T-helper 2 cell treated with Interferon-gamma antibody and Interleukin-4, amounts not matched to agents 5 μg/mL and 100 μg/mL, for 36 hours (primary cell): ENCODE data around the gene COL5A2.

ENCODE experiments used
- DNase-seq: peaks from one replicate; pipeline ENCODE4 v3.0.0; 2021; ENCODE audit warnings: low spot score
- H3K27ac Mint-ChIP-seq: one replicate; pipeline ENCODE4 v1.8.0; 2021; ENCODE audit warnings: mild to moderate bottlenecking, mixed read lengths
- H3K27me3 Mint-ChIP-seq: one replicate; pipeline ENCODE4 v1.8.0; 2021; ENCODE audit warnings: low read depth, mixed read lengths
- H3K36me3 Mint-ChIP-seq: one replicate; pipeline ENCODE4 v1.8.0; 2021; ENCODE audit warnings: low read depth, mixed read lengths
- H3K4me1 Mint-ChIP-seq: one replicate; pipeline ENCODE4 v1.8.0; 2021; ENCODE audit warnings: low read depth, mixed read lengths
- H3K4me3 Mint-ChIP-seq: one replicate; pipeline ENCODE4 v1.8.0; 2022; ENCODE audit warnings: mild to moderate bottlenecking, moderate library complexity, mixed read lengths
- H3K9me3 Mint-ChIP-seq: one replicate; pipeline ENCODE4 v1.8.0; 2021; ENCODE audit warnings: mixed read lengths

Gene COL5A2

DNA sequence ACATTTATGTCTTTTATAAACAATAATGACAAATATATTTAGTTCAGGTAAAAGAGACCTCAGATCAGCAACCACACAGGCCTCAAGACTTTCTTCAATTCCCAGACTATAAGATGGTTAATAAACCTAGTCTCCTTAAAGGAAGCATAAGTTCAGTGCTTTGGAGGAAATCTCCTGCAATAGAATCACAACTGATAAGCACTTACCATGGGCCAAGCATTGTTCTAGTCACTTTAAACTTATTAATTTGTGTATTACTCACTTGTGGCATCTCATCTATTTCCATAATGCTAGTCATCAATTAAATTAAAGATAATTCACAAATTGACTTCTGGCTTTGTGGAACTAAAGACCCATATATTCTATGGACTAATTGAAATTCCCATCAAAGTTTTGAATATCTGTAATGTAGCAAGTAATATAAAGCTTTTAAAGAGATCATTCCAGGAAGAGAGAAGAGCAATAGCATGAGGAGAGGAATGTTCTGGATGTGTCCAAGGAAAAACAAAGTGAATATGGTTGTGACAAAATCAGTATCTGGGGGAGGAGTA is 163.2 kb downstream of the COL5A2 start:
- Mint-ChIP-seq H3K9me3 (no peaks in the 10 kb centered on the region), H3K27me3 (no peaks in the 10 kb centered on the region), H3K4me1 (no peaks in the 10 kb centered on the region), H3K27ac (no peak overlapping the region), H3K4me3 (no peak overlapping the region), H3K36me3 (no peaks in the 10 kb centered on the region)
- DNase-seq: no peak

DNA sequence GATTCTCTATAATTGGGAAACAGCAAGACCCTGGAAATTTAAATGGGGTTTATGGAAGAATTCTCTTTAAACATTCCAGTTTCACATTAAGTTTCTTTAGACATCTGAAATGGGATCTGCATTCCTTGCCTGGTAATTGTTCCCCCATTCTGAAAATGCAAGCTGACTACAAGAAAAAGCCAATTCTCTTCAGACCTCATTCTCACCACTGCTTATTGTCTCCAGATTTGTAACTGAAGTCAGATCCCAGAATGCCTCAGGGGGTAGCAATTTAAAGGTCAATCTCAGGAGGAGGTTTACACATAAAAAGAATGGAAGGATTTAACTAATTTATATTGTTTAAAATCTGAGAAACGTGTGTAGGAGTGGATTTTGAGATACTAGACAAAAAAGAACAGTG is 164.2 kb downstream of the COL5A2 start:
- H3K36me3 Mint-ChIP-seq: no peaks in the 10 kb centered on the region
- no peak for DNase-seq
- H3K9me3 Mint-ChIP-seq: no peaks in the 10 kb centered on the region
- no peak overlapping the region for H3K27ac Mint-ChIP-seq
- no peaks in the 10 kb centered on the region for H3K27me3 Mint-ChIP-seq
- H3K4me3 Mint-ChIP-seq: no peak overlapping the region
- H3K4me1 Mint-ChIP-seq: no peaks in the 10 kb centered on the region

DNA sequence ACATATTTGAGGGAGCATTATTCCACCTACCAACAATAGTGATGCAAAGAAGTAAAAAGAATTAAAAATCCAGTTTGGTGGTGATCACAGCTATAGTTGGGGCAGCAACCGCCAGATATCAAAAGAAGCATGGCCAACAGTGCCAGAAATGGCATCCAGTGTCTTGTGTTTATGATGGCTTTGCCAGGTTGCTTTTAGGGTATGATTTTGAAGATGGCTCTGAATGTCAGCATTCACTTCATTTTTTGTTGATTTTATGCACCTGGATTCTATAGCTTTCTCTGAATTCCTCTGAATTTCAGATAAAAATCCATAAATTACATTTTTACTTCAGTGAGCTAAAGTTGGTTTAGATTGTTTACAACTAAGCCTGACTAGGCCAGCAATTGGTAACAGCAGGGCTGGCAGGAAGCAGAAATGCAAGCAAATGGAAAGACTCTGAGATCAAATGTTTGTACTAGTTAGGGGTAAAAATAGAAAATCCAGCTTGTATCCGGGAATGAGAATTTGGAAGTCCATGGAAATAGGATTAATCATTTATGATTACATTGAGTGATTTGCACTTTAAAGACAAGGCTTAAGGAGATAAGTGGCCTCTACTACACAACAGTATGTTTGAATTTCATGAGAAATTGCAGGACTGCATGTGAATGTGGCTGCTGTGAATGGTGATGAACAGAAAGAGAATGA is 165.0 kb downstream of the COL5A2 start:
- Mint-ChIP-seq H3K9me3 (no peaks in the 10 kb centered on the region), H3K36me3 (no peaks in the 10 kb centered on the region), H3K4me3 (no peak overlapping the region), H3K4me1 (no peaks in the 10 kb centered on the region), H3K27ac (no peak overlapping the region), H3K27me3 (no peaks in the 10 kb centered on the region)
- DNase-seq: no peak

DNA sequence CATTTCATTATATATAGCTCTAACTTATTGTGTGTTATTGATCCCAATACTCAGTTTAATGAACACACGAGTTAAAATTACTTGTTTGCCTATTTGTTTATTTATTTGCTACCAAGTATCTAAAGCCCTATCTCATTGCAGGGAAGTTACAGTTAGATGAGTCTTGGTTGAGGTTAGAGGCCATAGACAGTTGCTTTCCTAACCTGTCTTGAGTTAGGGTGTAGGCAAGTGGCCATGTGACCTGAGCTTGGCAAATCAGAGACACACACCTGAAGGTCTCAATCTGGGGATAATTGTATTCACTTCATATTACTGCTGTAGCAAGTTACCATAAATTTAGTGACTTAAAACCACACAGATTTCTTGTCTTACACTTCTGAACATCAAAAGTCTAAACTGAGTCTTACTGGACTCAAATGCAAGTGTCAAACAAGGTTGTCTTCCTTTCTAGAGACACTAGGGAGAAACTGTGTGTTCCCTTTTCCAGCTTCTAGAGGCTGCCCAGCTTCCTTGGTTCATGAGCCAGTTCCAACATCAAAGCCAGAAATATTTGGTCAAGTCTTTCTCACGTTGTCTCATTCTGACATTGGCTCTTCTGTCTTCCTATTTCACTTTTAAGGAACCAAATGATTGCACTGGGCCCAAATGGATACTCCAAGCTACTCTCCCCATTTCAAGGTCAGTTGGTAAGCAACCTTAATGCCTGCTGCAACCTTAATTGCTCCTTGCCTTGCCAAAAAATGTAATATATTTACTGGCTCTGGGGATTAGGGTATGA is 165.7 kb downstream of the COL5A2 start:
- H3K4me3 Mint-ChIP-seq: no peak overlapping the region
- no peak overlapping the region for H3K27ac Mint-ChIP-seq
- H3K4me1 Mint-ChIP-seq: no peaks in the 10 kb centered on the region
- no peaks in the 10 kb centered on the region for H3K9me3 Mint-ChIP-seq
- H3K27me3 Mint-ChIP-seq: no peaks in the 10 kb centered on the region
- H3K36me3 Mint-ChIP-seq: no peaks in the 10 kb centered on the region
- no peak for DNase-seq

DNA sequence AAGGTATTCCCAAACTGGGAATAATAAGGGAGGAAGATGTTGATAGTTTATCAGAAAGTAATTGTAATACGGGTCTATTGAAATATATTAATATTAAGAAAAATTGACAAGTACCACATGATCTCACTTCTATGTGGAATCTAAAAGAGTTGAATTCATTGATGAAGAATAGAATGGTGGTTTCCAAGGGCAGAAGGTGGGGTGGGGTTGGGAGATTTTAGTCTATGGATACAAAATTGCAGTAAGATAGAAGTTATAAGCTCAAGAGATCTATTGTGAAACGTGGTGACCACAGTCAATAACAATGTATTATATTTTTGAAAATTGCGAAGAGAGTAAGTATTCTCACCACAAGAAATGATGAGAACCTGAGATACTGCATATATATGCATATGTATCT is 166.5 kb downstream of the COL5A2 start:
- Mint-ChIP-seq H3K27me3 (no peaks in the 10 kb centered on the region), H3K27ac (no peak overlapping the region), H3K9me3 (no peaks in the 10 kb centered on the region), H3K4me3 (no peak overlapping the region), H3K36me3 (no peaks in the 10 kb centered on the region), H3K4me1 (no peaks in the 10 kb centered on the region)
- DNase-seq: no peak

DNA sequence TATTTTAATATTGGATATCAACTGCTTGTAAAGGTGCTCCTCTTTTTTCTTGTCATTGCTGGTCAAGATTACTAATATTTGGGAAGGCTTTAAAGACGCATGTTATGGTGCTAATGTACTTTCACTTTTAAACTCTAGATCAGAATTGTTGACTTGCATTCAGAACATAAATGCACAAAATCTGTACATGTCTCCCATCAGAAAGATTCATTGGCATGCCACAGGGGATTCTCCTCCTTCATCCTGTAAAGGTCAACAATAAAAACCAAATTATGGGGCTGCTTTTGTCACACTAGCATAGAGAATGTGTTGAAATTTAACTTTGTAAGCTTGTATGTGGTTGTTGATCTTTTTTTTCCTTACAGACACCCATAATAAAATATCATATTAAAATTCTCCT is 167.2 kb downstream of the COL5A2 start:
- Mint-ChIP-seq H3K27ac (no peak overlapping the region), H3K4me1 (no peaks in the 10 kb centered on the region), H3K9me3 (no peaks in the 10 kb centered on the region), H3K4me3 (no peak overlapping the region), H3K27me3 (no peaks in the 10 kb centered on the region), H3K36me3 (no peaks in the 10 kb centered on the region)
- no peak for DNase-seq

DNA sequence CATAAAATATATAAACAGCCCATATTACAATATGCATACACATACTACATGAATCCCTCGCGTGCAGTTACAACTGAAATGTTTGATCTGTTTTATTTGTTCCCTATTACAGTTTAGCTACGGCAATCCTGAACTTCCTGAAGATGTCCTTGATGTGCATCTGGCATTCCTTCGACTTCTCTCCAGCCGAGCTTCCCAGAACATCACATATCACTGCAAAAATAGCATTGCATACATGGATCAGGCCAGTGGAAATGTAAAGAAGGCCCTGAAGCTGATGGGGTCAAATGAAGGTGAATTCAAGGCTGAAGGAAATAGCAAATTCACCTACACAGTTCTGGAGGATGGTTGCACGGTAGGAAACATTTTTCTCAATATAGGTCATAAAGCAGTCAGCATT is 169.0 kb downstream of the COL5A2 start:
- Mint-ChIP-seq H3K27me3 (no peaks in the 10 kb centered on the region), H3K9me3 (no peaks in the 10 kb centered on the region), H3K4me1 (no peaks in the 10 kb centered on the region), H3K27ac (no peak overlapping the region), H3K4me3 (no peak overlapping the region), H3K36me3 (no peaks in the 10 kb centered on the region)
- DNase-seq: no peak

DNA sequence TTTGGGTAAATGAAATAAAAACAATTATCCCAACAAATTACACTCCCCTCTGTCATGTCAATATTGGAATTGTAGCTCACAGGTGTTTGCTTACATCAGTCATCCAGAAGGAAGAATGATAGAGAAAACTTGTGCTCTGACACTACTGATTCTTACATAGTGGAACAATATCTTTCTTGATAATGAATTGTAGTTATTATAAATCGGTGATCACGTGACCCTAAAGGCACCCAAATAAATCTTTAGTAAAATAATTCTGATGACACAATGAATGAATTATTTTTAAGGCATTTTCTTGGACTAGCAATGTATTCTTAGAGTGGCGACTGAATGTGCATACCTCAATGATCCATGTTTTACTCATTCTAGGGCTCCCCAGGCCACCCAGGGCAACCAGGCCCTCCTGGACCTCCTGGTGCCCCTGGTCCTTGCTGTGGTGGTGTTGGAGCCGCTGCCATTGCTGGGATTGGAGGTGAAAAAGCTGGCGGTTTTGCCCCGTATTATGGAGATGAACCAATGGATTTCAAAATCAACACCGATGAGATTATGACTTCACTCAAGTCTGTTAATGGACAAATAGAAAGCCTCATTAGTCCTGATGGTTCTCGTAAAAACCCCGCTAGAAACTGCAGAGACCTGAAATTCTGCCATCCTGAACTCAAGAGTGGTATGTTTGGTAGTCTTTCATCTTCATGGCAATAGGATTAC is 170.9 kb downstream of the COL5A2 start:
- H3K36me3 Mint-ChIP-seq: no peaks in the 10 kb centered on the region
- no peaks in the 10 kb centered on the region for H3K9me3 Mint-ChIP-seq
- no peak for DNase-seq
- no peak overlapping the region for H3K27ac Mint-ChIP-seq
- H3K4me1 Mint-ChIP-seq: no peaks in the 10 kb centered on the region
- no peak overlapping the region for H3K4me3 Mint-ChIP-seq
- no peaks in the 10 kb centered on the region for H3K27me3 Mint-ChIP-seq

DNA sequence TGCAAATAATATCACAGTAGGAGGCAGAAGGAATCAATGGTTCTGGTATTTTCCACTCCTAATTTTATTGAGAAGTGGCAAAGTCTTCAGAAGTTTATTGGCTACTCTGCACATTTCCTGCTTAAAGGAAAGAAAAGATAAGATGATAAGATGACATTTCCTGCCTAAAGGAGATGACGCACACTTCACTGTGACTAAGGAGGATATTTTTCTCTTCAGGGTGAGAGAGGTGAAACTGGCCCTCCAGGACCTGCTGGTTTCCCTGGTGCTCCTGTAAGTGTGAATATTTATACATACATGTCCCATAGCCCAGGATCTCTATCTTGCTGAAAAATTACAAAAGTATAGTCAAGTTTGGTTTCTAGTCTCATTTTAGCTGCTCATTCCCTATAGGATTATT is 177.5 kb downstream of the COL5A2 start:
- no peaks in the 10 kb centered on the region for H3K27me3 Mint-ChIP-seq
- DNase-seq: no peak
- no peaks in the 10 kb centered on the region for H3K9me3 Mint-ChIP-seq
- no peaks in the 10 kb centered on the region for H3K36me3 Mint-ChIP-seq
- no peak overlapping the region for H3K4me3 Mint-ChIP-seq
- H3K4me1 Mint-ChIP-seq: peaks cover 7% of the 10 kb centered on the region
- H3K27ac Mint-ChIP-seq: no peak overlapping the region

DNA sequence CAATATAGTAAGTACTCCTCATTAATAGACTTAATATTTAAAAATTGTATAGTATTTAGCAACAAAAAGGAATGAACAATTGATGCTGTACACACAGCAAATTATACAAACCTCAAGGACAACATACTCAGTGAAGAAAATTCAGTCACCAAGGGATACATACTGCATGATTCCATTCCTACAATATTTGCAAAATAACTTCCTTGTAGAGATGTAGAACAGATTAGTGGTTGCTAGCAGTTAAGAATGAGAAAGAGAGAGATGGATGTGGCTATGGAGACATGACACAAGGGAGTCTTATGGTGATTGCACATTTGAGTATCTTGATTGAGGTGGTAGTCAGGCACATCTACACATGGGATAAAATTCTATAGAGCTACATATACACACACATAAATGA is 179.3 kb downstream of the COL5A2 start:
- Mint-ChIP-seq H3K36me3 (no peaks in the 10 kb centered on the region), H3K9me3 (no peaks in the 10 kb centered on the region), H3K27me3 (no peaks in the 10 kb centered on the region), H3K4me1 (peaks cover 7% of the 10 kb centered on the region), H3K27ac (no peak overlapping the region), H3K4me3 (no peak overlapping the region)
- DNase-seq: no peak

DNA sequence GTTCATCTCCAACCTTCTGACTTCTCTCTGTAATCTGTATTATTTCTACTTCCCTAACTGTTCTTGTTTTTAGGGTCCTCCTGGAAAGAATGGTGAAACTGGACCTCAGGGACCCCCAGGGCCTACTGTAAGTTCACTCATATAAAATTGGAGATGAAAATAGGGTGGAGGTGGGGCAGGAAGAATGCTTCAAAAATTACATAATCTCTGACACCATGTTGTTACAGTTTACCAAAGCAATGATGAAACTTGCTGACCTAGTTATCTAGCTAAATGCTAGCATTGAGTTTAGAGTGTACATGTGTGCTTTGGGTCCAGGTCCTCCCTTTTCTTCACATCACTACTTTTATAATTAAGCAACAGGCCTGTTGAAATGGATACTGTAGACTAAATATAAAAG is 182.3 kb downstream of the COL5A2 start:
- H3K9me3 Mint-ChIP-seq: no peaks in the 10 kb centered on the region
- H3K4me1 Mint-ChIP-seq: peaks cover 4% of the 10 kb centered on the region
- H3K27ac Mint-ChIP-seq: no peak overlapping the region
- H3K27me3 Mint-ChIP-seq: no peaks in the 10 kb centered on the region
- DNase-seq: no peak
- H3K36me3 Mint-ChIP-seq: no peaks in the 10 kb centered on the region
- H3K4me3 Mint-ChIP-seq: no peak overlapping the region

DNA sequence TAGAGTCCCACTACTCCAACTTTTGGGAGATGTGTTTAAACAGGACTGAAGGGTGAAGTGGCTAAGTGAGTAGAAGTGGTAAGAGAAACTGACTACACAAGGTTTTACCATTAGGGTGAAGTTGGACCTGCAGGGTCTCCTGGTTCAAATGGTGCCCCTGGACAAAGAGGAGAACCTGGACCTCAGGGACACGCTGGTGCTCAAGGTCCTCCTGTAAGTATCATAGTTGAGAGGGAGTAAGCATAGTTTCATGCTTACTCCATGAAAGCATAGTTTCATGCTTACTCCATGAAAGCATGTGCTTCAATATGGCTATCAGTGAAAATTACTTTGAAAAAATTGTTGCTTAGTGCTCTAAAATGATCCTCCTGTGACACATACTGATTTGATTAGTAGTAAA is 186.3 kb downstream of the COL5A2 start:
- no peak overlapping the region for H3K4me3 Mint-ChIP-seq
- no peaks in the 10 kb centered on the region for H3K27me3 Mint-ChIP-seq
- no peak for DNase-seq
- H3K36me3 Mint-ChIP-seq: no peaks in the 10 kb centered on the region
- H3K27ac Mint-ChIP-seq: no peak overlapping the region
- no peaks in the 10 kb centered on the region for H3K4me1 Mint-ChIP-seq
- H3K9me3 Mint-ChIP-seq: no peaks in the 10 kb centered on the region

DNA sequence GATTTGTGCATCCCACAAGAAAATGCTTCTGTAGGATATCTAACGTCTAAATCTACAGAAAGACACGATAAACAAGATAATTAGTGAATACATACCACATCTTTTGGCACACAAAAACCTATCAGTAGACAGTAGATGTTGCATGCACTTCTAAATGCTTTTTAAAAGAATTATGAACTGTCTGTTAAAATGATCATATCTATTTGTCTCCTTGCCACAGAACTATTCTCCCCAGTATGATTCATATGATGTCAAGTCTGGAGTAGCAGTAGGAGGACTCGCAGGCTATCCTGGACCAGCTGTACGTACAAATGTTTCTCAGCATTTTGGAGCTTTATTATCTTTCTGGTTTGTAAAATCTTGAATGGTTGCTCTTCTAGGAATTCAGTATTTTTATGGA is 192.7 kb downstream of the COL5A2 start:
- Mint-ChIP-seq H3K27me3 (peaks cover 3% of the 10 kb centered on the region), H3K4me3 (no peak overlapping the region), H3K4me1 (no peaks in the 10 kb centered on the region), H3K27ac (no peak overlapping the region), H3K36me3 (no peaks in the 10 kb centered on the region), H3K9me3 (no peaks in the 10 kb centered on the region)
- DNase-seq: no peak

DNA sequence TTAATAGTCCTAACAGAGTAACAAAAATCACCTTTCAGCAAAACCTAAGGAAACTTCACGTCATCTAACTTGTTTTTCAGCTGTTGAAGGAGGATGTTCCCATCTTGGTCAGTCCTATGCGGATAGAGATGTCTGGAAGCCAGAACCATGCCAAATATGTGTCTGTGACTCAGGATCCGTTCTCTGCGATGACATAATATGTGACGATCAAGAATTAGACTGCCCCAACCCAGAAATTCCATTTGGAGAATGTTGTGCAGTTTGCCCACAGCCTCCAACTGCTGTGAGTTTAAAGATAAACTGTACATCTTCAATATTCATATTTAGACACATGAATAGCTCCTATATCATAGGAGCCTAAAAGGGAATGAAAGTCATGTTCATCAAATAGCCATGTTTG is 194.9 kb downstream of the COL5A2 start:
- Mint-ChIP-seq H3K4me1 (no peaks in the 10 kb centered on the region), H3K36me3 (no peaks in the 10 kb centered on the region), H3K4me3 (no peak overlapping the region), H3K27ac (no peak overlapping the region), H3K9me3 (no peaks in the 10 kb centered on the region), H3K27me3 (peaks cover 3% of the 10 kb centered on the region)
- no peak for DNase-seq
